ENCODE results near the gene ZNF317. TPM values are rescaled to one million over a fixed set of nuclear protein-coding genes. Genes with fewer than 3 reads are reported as not detected.

The ZNF317 gene
- total RNA-seq (10 to 100 TPM in 7 of 9 donors, 1 to 10 TPM in 2; 8.4 to 21.6 (median 13.5) TPM), polyA plus RNA-seq (10 to 100 TPM; 10.7 to 16.8 TPM)
- long read RNA-seq, donor 1, full-length matches to known transcripts: 6 of 8 reads
- long read RNA-seq, donor 1, partial matches to known transcripts: 0 of 8 reads
- long read RNA-seq, donor 1, other reads (novel, unspliced or antisense): 2 of 8 reads
- long read RNA-seq, donor 2, full-length matches to known transcripts: 7 of 8 reads
- long read RNA-seq, donor 2, partial matches to known transcripts: 1 of 8 reads
- long read RNA-seq, donor 2, other reads (novel, unspliced or antisense): 0 of 8 reads
- long read RNA-seq, donor 3, full-length matches to known transcripts: 9 of 14 reads
- long read RNA-seq, donor 3, partial matches to known transcripts: 1 of 14 reads
- long read RNA-seq, donor 3, other reads (novel, unspliced or antisense): 4 of 14 reads

- intact Hi-C loops (cut with DNase I): loop anchor here in 2 of 10 donors (5.0 to 10.0 kb wide), 3 partner anchors 164 to 654 kb away; partner anchors contain the start of genes ZNF121 (in 1 of the 2) and ZNF699 (in 1 of the 2)
- peak; percentile 92 to 96 (median 94) for DNase-seq
- peak within 1 kb of the TSS; percentile 54 to 94 (median 84) for H3K27ac ChIP-seq
- H3K9me3 ChIP-seq: peaks cover 0 to 15% (median 11%) of the 10 kb centered on the region in 12 donors
- 0 to 1% (median 0%) methylated on average over 33 to 43 of the region's 43 CpGs for WGBS, 4 donors
- H3K4me1 ChIP-seq: peaks cover 0 to 27% (median 15%) of the 10 kb centered on the region in 12 donors
- TF ChIP-seq POLR2A (IDR thresholded peaks at IDR 0.05) (peak in 1 of 2 donors; percentile 70), CTCF (IDR thresholded peaks at IDR 0.05) (peak in 1 of 12 donors; percentile 17)
- no peaks in the 10 kb centered on the region for H3K27me3 ChIP-seq
- peak; percentile 93 to 99 (median 98) for ATAC-seq
- peaks cover 0 to 10% (median 0%) of the 10 kb centered on the region in 9 donors for H3K36me3 ChIP-seq
- peak within 1 kb of the TSS; percentile 62 to 96 (median 80) for H3K4me3 ChIP-seq
These were observed at the start of gene ZNF317 for GRCh38 chr19:9140159-9140874. Gene ZNF317 (plus strand): TSS chr19:9140397. CDS start chr19:9156017, 15,620 bp downstream.

DNA sequence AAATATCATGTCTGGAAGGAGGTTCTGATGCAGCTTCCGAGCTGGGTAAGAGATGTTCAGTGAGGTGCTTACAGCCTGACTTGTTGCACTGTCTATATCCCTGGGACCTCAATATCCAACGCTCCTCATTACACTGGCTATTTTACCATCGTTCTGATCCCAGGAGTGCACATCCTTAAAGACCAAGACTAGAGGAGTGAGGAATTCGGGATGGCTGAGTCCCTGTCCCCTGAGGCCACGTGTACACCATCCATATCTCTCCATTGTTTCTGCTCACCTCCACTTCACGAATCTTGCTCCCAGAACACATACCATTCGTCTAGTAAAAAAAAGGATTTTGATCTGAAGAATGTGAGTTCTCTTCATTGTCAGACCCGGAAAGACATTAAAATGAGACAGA, 32.8 kb upstream of the ZNF317 start, which contains the start of gene OR7G2:
Gene OR7G2, minus strand, starts transcription at position 101 of the 400 bp plus-strand sequence. CDS start 4,232 bp downstream, outside the sequence.
- Histone ChIP-seq H3K4me3 (no peak within 1 kb of the TSS), H3K4me1 (no peaks in the 10 kb centered on the region), H3K27ac (no peak within 1 kb of the TSS), H3K27me3 (peaks cover 0 to 41% (median 0%) of the 10 kb centered on the region in 9 donors), H3K9me3 (no peaks in the 10 kb centered on the region), H3K36me3 (no peaks in the 10 kb centered on the region)
- intact Hi-C loops (cut with DNase I): no loop called here
- TF ChIP-seq POLR2A (IDR thresholded peaks at IDR 0.05) (no peak), CTCF (IDR thresholded peaks at IDR 0.05) (no peak)
- no peak for ATAC-seq
- DNase-seq: no peak
- 55 to 72% (median 62%) methylated on average over 8 of the region's 8 CpGs for WGBS, 4 donors

GRCh38 chr19:9109959-9110358, 30.2 kb upstream of the ZNF317 start:
- Histone ChIP-seq H3K9me3 (no peaks in the 10 kb centered on the region), H3K27me3 (peaks cover 0 to 40% (median 0%) of the 10 kb centered on the region in 9 donors), H3K4me3 (no peak overlapping the region), H3K4me1 (no peaks in the 10 kb centered on the region), H3K36me3 (no peaks in the 10 kb centered on the region), H3K27ac (no peak overlapping the region)
- intact Hi-C loops (cut with DNase I): no loop called here
- TF ChIP-seq POLR2A (IDR thresholded peaks at IDR 0.05): no peak
- ATAC-seq: no peak
- WGBS, 4 donors: 38 to 71% (median 58%) methylated on average over 2 of the region's 2 CpGs
- no peak for DNase-seq

GRCh38 chr19:9115307-9115813, 24.8 kb upstream of the ZNF317 start, which contains the start of gene OR7G1:
Gene OR7G1 (minus strand): TSS chr19:9115763. CDS start chr19:9115763, 0 bp downstream.
- H3K27me3 ChIP-seq: peaks cover 0 to 36% (median 0%) of the 10 kb centered on the region in 9 donors
- H3K9me3 ChIP-seq: no peaks in the 10 kb centered on the region
- no peak for TF ChIP-seq POLR2A (IDR thresholded peaks at IDR 0.05)
- TF ChIP-seq CTCF (IDR thresholded peaks at IDR 0.05): no peak
- H3K4me3 ChIP-seq: no peak within 1 kb of the TSS
- DNase-seq (no peak), ATAC-seq (no peak)
- no peak within 1 kb of the TSS for H3K27ac ChIP-seq
- 75 to 87% (median 86%) methylated on average over 2 of the region's 2 CpGs for WGBS, 4 donors
- H3K36me3 ChIP-seq: no peaks in the 10 kb centered on the region
- intact Hi-C loops (cut with DNase I): no loop called here
- H3K4me1 ChIP-seq: no peaks in the 10 kb centered on the region
